Heart left ventricle (tissue), 16 donors: Measurements from ENCODE around the gene ALDOB. TPM values are rescaled to one million over a fixed set of nuclear protein-coding genes. Genes with fewer than 3 reads are reported as not detected.
A peak's percentile ranks its signal among the peaks of the same experiment; 100 is the strongest.

Experiments used
- ATAC-seq, 4 donors: fragments of 200-7000 bp; cut with Tn5 transposase; one replicate each; pipeline ENCODE4 v1.9.1; 2020 to 2022; ENCODE audit warnings: moderate library complexity in 4 of 4, mild to moderate bottlenecking in 3 of 4, moderate number of reproducible peaks in 1 of 4
- DNase-seq, 5 donors: peaks; one replicate each; pipeline ENCODE4 v3.0.0-alpha.2; 2020
- H3K27ac ChIP-seq, 12 donors: fragments of 200-600 bp; sonication (generic) in 4 of 12; one replicate each; pipeline versions ENCODE4 v1.5.0 to v1.8.0; 2016 to 2022; ENCODE audit warnings: mild to moderate bottlenecking in 2 of 12
- H3K27me3 ChIP-seq, 9 donors: fragments of 200-600 bp; sonication (generic) in 2 of 9; one replicate each; pipeline versions ENCODE4 v1.5.1 to v1.8.0; 2016 to 2022; ENCODE audit warnings: mild to moderate bottlenecking in 3 of 9
- H3K36me3 ChIP-seq, 9 donors: fragments of 200-600 bp; sonication (generic) in 2 of 9; one replicate each; pipeline versions ENCODE4 v1.5.0 to v1.8.0; 2018 to 2022; ENCODE audit warnings: mild to moderate bottlenecking in 2 of 9
- H3K4me1 ChIP-seq, 12 donors: fragments of 200-600 bp; sonication (generic) in 4 of 12; one replicate each; pipeline versions ENCODE4 v1.5.0 to v1.8.0; 2016 to 2022; ENCODE audit warnings: mild to moderate bottlenecking in 3 of 12
- H3K4me3 ChIP-seq, 12 donors: fragments of 200-600 bp; sonication (generic) in 4 of 12; one replicate each; pipeline versions ENCODE4 v1.5.0 to v1.8.0; 2017 to 2022; ENCODE audit warnings: mild to moderate bottlenecking in 9 of 12, moderate library complexity in 4 of 12
- H3K9me3 ChIP-seq, 12 donors: fragments of 200-600 bp; sonication (generic) in 4 of 12; one replicate each; pipeline versions ENCODE4 v1.5.0 to v1.8.0; 2016 to 2022; ENCODE audit warnings: mild to moderate bottlenecking in 1 of 12
- POLR2A ChIP-seq, 2 donors: fragments of 450-650 bp; IDR thresholded peaks; one replicate each; pipeline ENCODE4 v1.6.1; 2017; ENCODE audit warnings: antibody characterized with exemption in 2 of 2, mild to moderate bottlenecking in 2 of 2, moderate library complexity in 2 of 2
- WGBS, 4 donors: extraction: QIAGEN DNeasy Blood & Tissue Kit in 2 of 4; methylation state at CpG; one replicate each; pipeline versions ENCODE4 v1.1.5 to v1.1.7; 2013 to 2018; 5-methylcytosine and 5-hydroxymethylcytosine counted together
- intact Hi-C, 10 donors: fragments of 100-400 bp; cut with DNase I; formaldehyde crosslinking; loops; one replicate each; pipeline versions ENCODE4 v1.11.1 to v1.14.2; 2022
- polyA plus RNA-seq, 2 donors: library from polyadenylated mRNA; stranded (reverse); fragments of 200-250 nt; gene quantifications; one replicate each; pipeline ENCODE4 v1.2.3, GENCODE V29; 2013
- total RNA-seq, 9 donors: library from RNA; depleted of rRNA in 2 of 9; stranded (reverse); fragments of >200 nt in 2 of 9; fragmentation: NEBNext Ultra II Directional in 3 of 9; extraction: Animal tissue kit (Norgen Biotek cat#: 25700) in 3 of 9; gene quantifications; one replicate each; pipeline versions ENCODE4 v1.1.0 to v1.2.4, GENCODE V29; 2016 to 2023
- TF ChIP-seq, protein P1 (sequence below), 12 donors: fragments of 200-600 bp; sonication (generic) in 4 of 12; IDR thresholded peaks; one replicate each; pipeline versions ENCODE4 v1.5.0 to v1.8.0; 2018 to 2022; ENCODE audit warnings: antibody characterized with exemption in 12 of 12, mild to moderate bottlenecking in 5 of 12
- donor health status: ischemic (EF 13 %, LVEDD 7.1; RV severe dilation, severe dysfunction).
- donor health status: healthy with polysubstance abuse.
- donor health status: DM: no; HTN: yes; CAD: no.
- donor health status: DM: no; HTN: no; CAD: no.
- donor health status: ischemic (EF 25% LVEDD 6.9; RV normal size, moderate dysfunction).
- donor health status: ischemic (EF 25% LVEDD 5.7; RV mildly dilated, moderate dysfunction).
- donor health status: healthy.
- donor health status: DM: yes; HTN: yes; CAD: no.
- donor health status: ischemic (EF 35%, LVEDD 5.7; RV mildly dilated, moderate dysfunction).
- donor health status: nonischemic (EF 11% LVEDD 7.7; RV severe dilation, severe dysfunction).
- donor health status: DM: yes; HTN: yes; CAD: no.
- donor health status: PGD.
- donor health status: ischemic (EF 29% LVEDD 5.4; RV normal size, mild dysfunction).
- donor health status: nonischemic (EF 23%, LVEDD 6.1; RV moderate dilation, normal function).

Gene ALDOB
- total and polyA plus RNA-seq, 11 donors, result 0.15 to 1.8 (median 0.46) TPM; not detected in 3

DNA sequence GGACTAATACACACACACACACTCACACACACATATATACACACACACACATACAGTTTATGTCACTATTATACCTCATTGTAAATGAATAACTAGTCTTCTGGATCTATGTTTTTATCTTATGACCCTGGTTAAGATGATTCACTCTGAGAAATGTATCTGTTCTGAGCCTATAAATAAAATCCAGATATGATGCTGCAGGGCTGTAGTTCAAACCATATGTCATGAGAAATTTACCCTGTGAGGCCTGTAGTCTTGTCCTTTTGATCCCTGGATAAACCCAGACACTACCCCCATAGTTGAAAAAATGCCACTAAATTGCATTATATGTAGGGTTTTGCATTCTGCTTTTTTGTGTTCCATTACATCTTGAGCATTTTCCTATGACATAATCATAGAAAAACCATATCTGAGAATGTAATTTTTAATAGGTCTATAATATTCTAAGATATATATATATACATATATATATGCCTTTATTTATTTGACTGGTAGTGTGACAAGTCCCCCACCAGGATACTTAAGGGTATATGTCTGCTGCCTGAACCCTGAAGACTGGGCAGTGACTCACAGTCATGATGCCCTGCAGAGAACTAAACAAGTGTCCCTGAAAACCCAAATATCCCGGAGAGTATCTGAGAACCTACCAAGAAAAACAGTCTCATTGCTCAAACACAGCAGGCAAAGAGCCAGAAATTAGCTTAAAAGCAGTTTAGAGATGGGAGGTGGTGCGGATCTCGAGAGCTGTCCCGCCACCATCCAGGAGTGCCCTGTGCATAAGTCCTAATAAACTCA lies 18.4 kb upstream of the ALDOB start:
- 83 to 88% (median 87%) methylated on average over 4 of the region's 4 CpGs for WGBS, 4 donors
- TF ChIP-seq POLR2A (IDR thresholded peaks at IDR 0.05), result no peak
- TF ChIP-seq, protein P1, sequence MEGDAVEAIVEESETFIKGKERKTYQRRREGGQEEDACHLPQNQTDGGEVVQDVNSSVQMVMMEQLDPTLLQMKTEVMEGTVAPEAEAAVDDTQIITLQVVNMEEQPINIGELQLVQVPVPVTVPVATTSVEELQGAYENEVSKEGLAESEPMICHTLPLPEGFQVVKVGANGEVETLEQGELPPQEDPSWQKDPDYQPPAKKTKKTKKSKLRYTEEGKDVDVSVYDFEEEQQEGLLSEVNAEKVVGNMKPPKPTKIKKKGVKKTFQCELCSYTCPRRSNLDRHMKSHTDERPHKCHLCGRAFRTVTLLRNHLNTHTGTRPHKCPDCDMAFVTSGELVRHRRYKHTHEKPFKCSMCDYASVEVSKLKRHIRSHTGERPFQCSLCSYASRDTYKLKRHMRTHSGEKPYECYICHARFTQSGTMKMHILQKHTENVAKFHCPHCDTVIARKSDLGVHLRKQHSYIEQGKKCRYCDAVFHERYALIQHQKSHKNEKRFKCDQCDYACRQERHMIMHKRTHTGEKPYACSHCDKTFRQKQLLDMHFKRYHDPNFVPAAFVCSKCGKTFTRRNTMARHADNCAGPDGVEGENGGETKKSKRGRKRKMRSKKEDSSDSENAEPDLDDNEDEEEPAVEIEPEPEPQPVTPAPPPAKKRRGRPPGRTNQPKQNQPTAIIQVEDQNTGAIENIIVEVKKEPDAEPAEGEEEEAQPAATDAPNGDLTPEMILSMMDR (IDR thresholded peaks at IDR 0.05), result no peak
- H3K9me3 ChIP-seq, result no peaks in the 10 kb centered on the region
- H3K4me1 ChIP-seq, result peaks cover 0 to 7% (median 0%) of the 10 kb centered on the region in 12 donors
- peaks cover 0 to 7% (median 0%) of the 10 kb centered on the region in 9 donors for H3K27me3 ChIP-seq
- intact Hi-C loops, result no loop called here
- no peak for DNase-seq
- H3K36me3 ChIP-seq, result no peaks in the 10 kb centered on the region
- ATAC-seq, result no peak
- no peak overlapping the region for H3K4me3 ChIP-seq
- no peak overlapping the region for H3K27ac ChIP-seq

DNA sequence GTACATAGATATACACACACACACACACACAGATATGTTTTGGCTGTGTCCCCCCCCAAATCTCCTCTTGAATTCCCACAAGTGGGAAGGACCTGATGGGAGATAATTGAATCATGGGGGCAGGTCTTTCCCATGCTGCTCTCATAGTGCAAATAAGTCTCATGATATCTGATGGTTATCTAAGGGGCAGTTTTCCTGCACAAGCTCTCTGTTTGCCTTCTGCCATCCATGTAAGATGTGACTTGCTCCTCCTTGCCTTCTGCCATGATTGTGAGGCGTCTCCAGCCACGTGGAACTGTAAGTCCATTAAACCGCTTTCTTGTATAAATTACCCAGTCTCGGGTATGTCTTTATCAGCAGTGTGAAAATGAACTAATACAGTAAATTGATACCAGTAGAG lies 15.9 kb upstream of the ALDOB start:
- Histone ChIP-seq H3K27ac (no peak overlapping the region), H3K27me3 (peaks cover 0 to 16% (median 0%) of the 10 kb centered on the region in 9 donors), H3K36me3 (no peaks in the 10 kb centered on the region), H3K9me3 (no peaks in the 10 kb centered on the region), H3K4me3 (no peak overlapping the region), H3K4me1 (peaks cover 0 to 11% (median 0%) of the 10 kb centered on the region in 12 donors)
- DNase-seq (no peak), ATAC-seq (no peak)
- WGBS, 4 donors, result 91 to 94% (median 93%) methylated on average over 4 of the region's 4 CpGs
- TF ChIP-seq, protein P1 (IDR thresholded peaks at IDR 0.05), result no peak
- no peak for TF ChIP-seq POLR2A (IDR thresholded peaks at IDR 0.05)
- intact Hi-C loops, result no loop called here

DNA sequence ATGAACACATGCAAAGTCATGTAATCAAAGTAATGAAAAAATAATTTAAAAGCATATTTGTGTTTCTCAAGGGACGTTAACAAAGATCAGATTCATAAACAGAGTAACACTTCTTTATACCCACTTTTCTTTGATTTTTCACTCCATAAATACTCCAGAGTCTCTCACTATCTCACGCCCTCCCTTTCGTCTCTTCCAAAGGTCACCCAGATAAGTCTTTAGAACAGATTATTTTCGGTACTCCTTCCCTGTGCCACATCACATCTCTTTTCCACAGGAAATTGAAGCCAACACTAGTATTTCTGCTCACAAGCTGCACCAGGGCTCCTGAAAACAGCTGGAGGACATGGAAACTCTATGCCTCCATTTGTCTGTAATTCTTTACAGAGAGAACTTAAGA lies 15.4 kb upstream of the ALDOB start:
- H3K4me1 ChIP-seq, result peaks cover 0 to 11% (median 0%) of the 10 kb centered on the region in 12 donors
- no peak overlapping the region for H3K27ac ChIP-seq
- TF ChIP-seq, protein P1 (IDR thresholded peaks at IDR 0.05), result no peak
- TF ChIP-seq POLR2A (IDR thresholded peaks at IDR 0.05), result no peak
- H3K9me3 ChIP-seq, result no peaks in the 10 kb centered on the region
- no peak for ATAC-seq
- WGBS, 4 donors, result 17 to 34% (median 28%) methylated on average over 4 of the region's 4 CpGs
- H3K27me3 ChIP-seq, result peaks cover 0 to 16% (median 0%) of the 10 kb centered on the region in 9 donors
- no peak overlapping the region for H3K4me3 ChIP-seq
- H3K36me3 ChIP-seq, result no peaks in the 10 kb centered on the region
- no peak for DNase-seq
- intact Hi-C loops, result no loop called here

DNA sequence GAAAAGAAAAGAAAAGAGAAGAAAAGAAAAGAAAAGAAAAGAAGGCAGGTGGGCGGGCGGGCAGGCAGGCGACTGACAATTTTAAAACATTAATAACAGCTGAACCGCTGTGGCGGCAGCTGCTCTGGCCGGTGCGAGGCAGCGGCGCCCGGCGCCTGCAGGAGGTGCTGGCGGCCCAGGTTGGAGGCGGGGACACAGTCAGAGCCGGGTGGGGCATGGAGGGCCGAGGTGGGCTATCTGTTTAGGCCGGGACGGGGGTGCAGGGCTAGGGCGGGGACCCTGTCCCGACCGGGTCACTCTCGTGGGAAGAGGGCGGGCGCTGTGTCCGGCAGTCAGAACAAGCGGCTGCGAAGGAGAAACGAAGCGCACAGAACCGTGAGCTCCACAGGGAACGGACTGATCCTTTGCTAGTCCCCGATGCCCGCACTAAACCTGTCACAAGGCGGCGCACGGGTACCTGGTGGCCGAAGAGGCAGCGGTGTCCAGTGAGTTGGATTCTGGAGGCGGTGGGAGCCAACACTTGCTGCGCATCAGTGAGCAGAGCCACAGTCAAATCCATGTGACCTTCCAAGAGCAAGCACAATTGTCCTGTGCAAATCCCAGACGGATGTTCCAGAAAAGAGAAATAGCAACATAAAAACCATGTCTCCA lies 13.6 kb upstream of the ALDOB start:
- WGBS, 4 donors, result 0 to 2% (median 1%) methylated on average over 36 to 40 of the region's 40 CpGs
- H3K27ac ChIP-seq, result peak overlapping the region in 11 of 12 donors; percentile 2 to 89 (median 78)
- H3K4me1 ChIP-seq, result peaks cover 0 to 11% (median 0%) of the 10 kb centered on the region in 12 donors
- peak overlapping the region; percentile 37 to 78 (median 60) for H3K4me3 ChIP-seq
- H3K27me3 ChIP-seq, result peaks cover 0 to 16% (median 0%) of the 10 kb centered on the region in 9 donors
- DNase-seq (peak; percentile 66 to 86 (median 77)), ATAC-seq (peak; percentile 87 to 97 (median 97))
- no peaks in the 10 kb centered on the region for H3K9me3 ChIP-seq
- intact Hi-C loops, result loop anchor here in 5 of 10 donors (2.0 to 10.0 kb wide), 3 partner anchors 50 to 54 kb away; partner anchors contain the start of genes MRPL50 (in 5 of the 5) and ZNF189 (in 5 of the 5)
- TF ChIP-seq, protein P1 (IDR thresholded peaks at IDR 0.05), result peak; percentile 39 to 81 (median 63)
- no peak for TF ChIP-seq POLR2A (IDR thresholded peaks at IDR 0.05)
- no peaks in the 10 kb centered on the region for H3K36me3 ChIP-seq
